ENCODE measurements around the gene WAPL.

- TF ChIP-seq POLR2A (IDR thresholded peaks at IDR 0.05) (no peak), CTCF (IDR thresholded peaks at IDR 0.05) (no peak)
Observed at GRCh38 chr10:86497621-86498020, 24.0 kb downstream of the WAPL start.

Data from adrenal gland (tissue), 5 donors.